ENCODE data around the gene CA5B. TPM values are rescaled to one million over a fixed set of nuclear protein-coding genes. Genes with fewer than 3 reads are reported as not detected.
A peak's percentile ranks its signal among the peaks of the same experiment; 100 is the strongest.
"Not testable (repeated sequence)": the region's sequence is repeated elsewhere in the genome, so short reads cannot be mapped to it uniquely, and the experiment has no call there.

Gene CA5B, protein sequence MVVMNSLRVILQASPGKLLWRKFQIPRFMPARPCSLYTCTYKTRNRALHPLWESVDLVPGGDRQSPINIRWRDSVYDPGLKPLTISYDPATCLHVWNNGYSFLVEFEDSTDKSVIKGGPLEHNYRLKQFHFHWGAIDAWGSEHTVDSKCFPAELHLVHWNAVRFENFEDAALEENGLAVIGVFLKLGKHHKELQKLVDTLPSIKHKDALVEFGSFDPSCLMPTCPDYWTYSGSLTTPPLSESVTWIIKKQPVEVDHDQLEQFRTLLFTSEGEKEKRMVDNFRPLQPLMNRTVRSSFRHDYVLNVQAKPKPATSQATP
- 10 to 100 TPM; 26.1 to 31.7 TPM for total RNA-seq

GRCh38 chrX:15737959-15738902, at the start of gene CA5B:
CA5B (plus strand) TSS chrX:15738270; CDS start chrX:15750024, 11,754 bp downstream.
- Mint-ChIP-seq H3K4me3 (peak within 1 kb of the TSS; percentile 87), H3K9me3 (no peaks in the 10 kb centered on the region), H3K27me3 (no peaks in the 10 kb centered on the region), H3K27ac (peak within 1 kb of the TSS; percentile 74), H3K4me1 (peaks cover 33% of the 10 kb centered on the region), H3K36me3 (ENCODE audit: low read depth) (peaks cover 17% of the 10 kb centered on the region)
- peak; percentile 97 for DNase-seq
- CTCF ChIA-PET: interaction anchor here (0.9 to 3.6 kb wide), 8 partner anchors 10 to 117 kb away, joined by 3 to 26 read pairs (median 6); partner anchors contain the start of genes AP1S2 and ZRSR2
- POLR2A ChIA-PET: interaction anchor here (1.4 to 4.5 kb wide), 8 partner anchors 16 to 117 kb away, joined by 5 to 228 read pairs (median 12); partner anchors contain the start of genes AP1S2 and ZRSR2

- H3K36me3 Mint-ChIP-seq (ENCODE audit: low read depth): peaks cover 34% of the 10 kb centered on the region
- H3K27me3 Mint-ChIP-seq: no peaks in the 10 kb centered on the region
- no peak overlapping the region for H3K27ac Mint-ChIP-seq
- POLR2A ChIA-PET: no interaction called here
- no peaks in the 10 kb centered on the region for H3K9me3 Mint-ChIP-seq
- no peak for DNase-seq
- peaks cover 4% of the 10 kb centered on the region for H3K4me1 Mint-ChIP-seq
- CTCF ChIA-PET: no interaction called here
- no peak overlapping the region for H3K4me3 Mint-ChIP-seq
Measured at GRCh38 chrX:15694941-15695451, 43.1 kb upstream of the CA5B start.

- DNase-seq: no peak
- no peaks in the 10 kb centered on the region for H3K9me3 Mint-ChIP-seq
- H3K4me3 Mint-ChIP-seq: no peak overlapping the region
- H3K27ac Mint-ChIP-seq: no peak overlapping the region
- no peaks in the 10 kb centered on the region for H3K27me3 Mint-ChIP-seq
- POLR2A ChIA-PET: no interaction called here
- CTCF ChIA-PET: interaction anchor here (0.7 kb wide), 1 partner anchor 9 kb away, joined by 3 read pairs; no protein-coding TSS in a partner anchor
- peaks cover 27% of the 10 kb centered on the region for H3K36me3 Mint-ChIP-seq (ENCODE audit: low read depth)
- H3K4me1 Mint-ChIP-seq: peaks cover 4% of the 10 kb centered on the region
Measured at GRCh38 chrX:15696516-15696915, 41.6 kb upstream of the CA5B start.

DNA sequence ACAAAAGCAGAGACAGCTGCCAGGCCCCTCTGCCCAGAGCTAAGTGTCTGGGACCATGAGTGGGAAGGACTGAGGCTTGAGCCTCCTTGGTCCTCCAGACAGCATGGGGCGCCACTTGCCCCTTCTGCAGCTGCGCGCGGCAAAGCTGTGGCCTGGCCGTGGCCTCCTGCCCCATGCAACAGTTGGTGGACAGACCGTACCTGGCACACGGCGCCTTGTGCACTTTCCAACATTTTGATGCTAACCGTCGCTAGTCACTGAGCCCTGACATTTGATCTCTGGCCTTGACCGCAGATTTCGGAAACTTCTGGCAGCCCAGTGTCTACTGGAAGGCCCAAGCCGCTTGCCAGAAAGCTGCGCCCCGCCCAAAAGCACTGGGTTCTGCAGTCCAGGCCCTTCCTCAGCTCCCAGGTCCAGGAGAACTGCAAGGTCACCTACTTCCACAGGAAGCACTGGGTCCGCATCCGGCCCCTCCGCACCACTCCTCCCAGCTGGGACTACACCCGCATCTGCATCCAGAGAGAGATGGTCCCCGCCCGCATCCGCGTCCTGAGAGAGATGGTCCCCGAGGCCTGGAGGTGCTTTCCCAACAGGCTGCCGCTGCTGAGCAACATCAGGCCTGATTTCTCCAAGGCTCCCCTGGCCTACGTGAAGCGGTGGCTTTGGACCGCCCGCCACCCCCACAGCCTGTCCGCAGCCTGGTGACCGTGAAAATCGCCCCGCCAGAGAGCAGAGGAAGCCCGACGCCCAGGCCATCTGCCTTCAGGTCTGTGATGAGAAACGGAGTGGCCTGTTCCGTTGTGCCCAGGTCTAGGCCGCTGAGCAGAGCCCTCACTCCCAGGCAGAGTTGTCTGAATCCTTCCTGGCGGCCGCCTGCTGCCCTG, 35.3 kb upstream of the CA5B start:
- Mint-ChIP-seq H3K27ac (no peak overlapping the region), H3K9me3 (no peaks in the 10 kb centered on the region), H3K4me1 (no peaks in the 10 kb centered on the region), H3K4me3 (no peak overlapping the region), H3K36me3 (ENCODE audit: low read depth) (peaks cover 3% of the 10 kb centered on the region), H3K27me3 (no peaks in the 10 kb centered on the region)
- ChIA-PET POLR2A (no interaction called here), CTCF (no interaction called here)
- DNase-seq: no peak

GRCh38 chrX:15703809-15704208, 34.3 kb upstream of the CA5B start:
- H3K4me3 Mint-ChIP-seq; H3K27me3 Mint-ChIP-seq; H3K36me3 Mint-ChIP-seq (ENCODE audit: low read depth); H3K27ac Mint-ChIP-seq; H3K9me3 Mint-ChIP-seq; DNase-seq; POLR2A ChIA-PET; H3K4me1 Mint-ChIP-seq: not testable (repeated sequence)
- CTCF ChIA-PET: interaction anchor here (1.2 kb wide), 1 partner anchor 10 kb away, joined by 3 read pairs; no protein-coding TSS in a partner anchor

GRCh38 chrX:15704273-15704672, 33.8 kb upstream of the CA5B start:
- POLR2A ChIA-PET; H3K4me1 Mint-ChIP-seq; H3K27me3 Mint-ChIP-seq; H3K9me3 Mint-ChIP-seq; H3K27ac Mint-ChIP-seq; H3K36me3 Mint-ChIP-seq (ENCODE audit: low read depth); H3K4me3 Mint-ChIP-seq; DNase-seq: not testable (repeated sequence)
- CTCF ChIA-PET: interaction anchor here (0.9 to 1.2 kb wide), 2 partner anchors 10 to 12 kb away, joined by 3 read pairs; no protein-coding TSS in a partner anchor

DNA sequence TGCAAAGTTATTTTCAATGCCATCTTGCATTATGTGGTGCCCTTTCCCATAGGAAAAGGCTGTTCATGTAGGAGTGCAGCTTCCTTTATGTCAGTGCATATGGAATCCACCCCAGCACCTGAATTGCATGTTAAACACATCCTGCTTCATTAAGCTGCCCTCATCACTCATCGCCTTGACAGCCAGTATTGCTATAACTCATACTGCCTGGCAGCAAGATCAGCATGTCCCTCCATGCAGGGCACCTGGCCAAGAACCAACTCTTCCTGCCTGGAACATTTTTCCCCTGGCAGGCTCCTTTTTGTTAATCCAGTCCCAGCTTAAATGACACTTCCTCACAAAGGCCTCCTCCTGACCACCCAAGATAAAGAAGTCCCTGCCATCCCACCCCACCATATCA, 23.5 kb upstream of the CA5B start:
- Mint-ChIP-seq H3K36me3 (ENCODE audit: low read depth) (peaks cover 2% of the 10 kb centered on the region), H3K4me1 (no peaks in the 10 kb centered on the region), H3K9me3 (no peaks in the 10 kb centered on the region), H3K27me3 (no peaks in the 10 kb centered on the region), H3K27ac (no peak overlapping the region), H3K4me3 (no peak overlapping the region)
- POLR2A ChIA-PET: no interaction called here
- no peak for DNase-seq
- CTCF ChIA-PET: interaction anchor here (1.2 kb wide), 1 partner anchor 10 kb away, joined by 3 read pairs; no protein-coding TSS in a partner anchor

- Mint-ChIP-seq H3K4me1 (no peaks in the 10 kb centered on the region), H3K27ac (no peak overlapping the region), H3K9me3 (no peaks in the 10 kb centered on the region), H3K4me3 (no peak overlapping the region), H3K36me3 (ENCODE audit: low read depth) (peaks cover 2% of the 10 kb centered on the region), H3K27me3 (no peaks in the 10 kb centered on the region)
- DNase-seq: no peak
- POLR2A ChIA-PET: interaction anchor here (0.7 kb wide), 1 partner anchor 32 kb away, joined by 3 read pairs; no protein-coding TSS in a partner anchor
- CTCF ChIA-PET: no interaction called here
Measured at GRCh38 chrX:15718283-15718970, 19.6 kb upstream of the CA5B start.

DNA sequence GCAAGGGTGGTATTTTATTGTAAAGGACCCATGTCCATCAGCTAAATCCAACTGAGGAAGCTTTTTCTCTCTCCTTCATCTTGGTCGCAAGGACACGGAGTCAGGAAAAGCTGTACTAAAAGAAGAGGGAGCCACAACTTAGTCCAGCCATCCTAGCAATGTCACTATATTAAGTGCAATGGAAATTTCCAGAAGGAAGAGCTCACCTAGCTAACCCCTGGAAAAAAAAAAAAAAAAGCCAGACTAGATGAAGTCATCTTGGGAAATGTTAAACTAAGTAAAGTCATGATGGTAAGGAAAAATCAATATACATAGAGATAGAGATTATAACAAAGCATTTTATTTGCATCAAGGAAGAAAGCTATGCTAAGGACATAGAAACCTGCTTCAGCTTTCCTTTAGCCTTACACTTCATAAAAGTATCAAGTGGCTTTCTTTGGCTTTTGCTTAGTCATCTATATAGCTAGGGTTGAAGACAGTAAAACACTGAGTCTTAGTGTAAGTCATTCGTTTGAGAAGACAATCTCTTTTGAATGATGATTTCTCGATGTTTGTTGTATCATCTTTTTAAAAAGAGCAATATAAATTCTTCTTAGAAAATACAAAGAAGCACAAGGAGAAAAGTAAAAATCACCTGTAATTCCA, 18.6 kb upstream of the CA5B start:
- no peak for DNase-seq
- Mint-ChIP-seq H3K36me3 (ENCODE audit: low read depth) (peaks cover 2% of the 10 kb centered on the region), H3K4me1 (no peaks in the 10 kb centered on the region), H3K27me3 (no peaks in the 10 kb centered on the region), H3K9me3 (no peaks in the 10 kb centered on the region), H3K4me3 (no peak overlapping the region), H3K27ac (no peak overlapping the region)
- CTCF ChIA-PET: no interaction called here
- POLR2A ChIA-PET: interaction anchor here (0.7 kb wide), 1 partner anchor 31 kb away, joined by 3 read pairs; no protein-coding TSS in a partner anchor

DNA sequence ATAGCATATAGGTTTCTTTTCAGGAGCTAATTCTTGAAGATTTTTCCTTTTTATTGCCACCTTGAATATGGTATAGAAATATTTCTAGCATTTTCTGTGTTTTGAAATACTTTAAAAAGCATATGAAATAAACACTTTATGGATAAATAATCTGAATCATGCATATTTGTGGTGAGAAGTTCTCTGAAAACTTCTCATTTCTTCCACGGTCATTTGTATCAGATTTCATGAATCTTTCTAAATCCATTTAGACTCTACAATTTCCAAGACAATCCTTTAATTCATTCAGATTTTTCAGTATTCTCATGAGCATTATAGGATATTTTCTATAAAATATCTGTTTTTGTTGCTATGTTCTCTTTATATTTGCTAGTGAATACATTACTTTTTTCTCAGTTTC, 16.2 kb upstream of the CA5B start:
- no peaks in the 10 kb centered on the region for H3K27me3 Mint-ChIP-seq
- CTCF ChIA-PET: no interaction called here
- H3K36me3 Mint-ChIP-seq (ENCODE audit: low read depth): peaks cover 2% of the 10 kb centered on the region
- DNase-seq: no peak
- no peak overlapping the region for H3K4me3 Mint-ChIP-seq
- POLR2A ChIA-PET: no interaction called here
- no peaks in the 10 kb centered on the region for H3K4me1 Mint-ChIP-seq
- H3K9me3 Mint-ChIP-seq: no peaks in the 10 kb centered on the region
- no peak overlapping the region for H3K27ac Mint-ChIP-seq

- ChIA-PET CTCF (no interaction called here), POLR2A (no interaction called here)
- Mint-ChIP-seq H3K4me3 (no peak overlapping the region), H3K27me3 (no peaks in the 10 kb centered on the region), H3K9me3 (no peaks in the 10 kb centered on the region), H3K4me1 (no peaks in the 10 kb centered on the region), H3K27ac (no peak overlapping the region), H3K36me3 (ENCODE audit: low read depth) (no peaks in the 10 kb centered on the region)
- DNase-seq: no peak
Measured at GRCh38 chrX:15723887-15724517, 14.1 kb upstream of the CA5B start.
